ENCODE measurements around the gene PRKAR1A.

DNA sequence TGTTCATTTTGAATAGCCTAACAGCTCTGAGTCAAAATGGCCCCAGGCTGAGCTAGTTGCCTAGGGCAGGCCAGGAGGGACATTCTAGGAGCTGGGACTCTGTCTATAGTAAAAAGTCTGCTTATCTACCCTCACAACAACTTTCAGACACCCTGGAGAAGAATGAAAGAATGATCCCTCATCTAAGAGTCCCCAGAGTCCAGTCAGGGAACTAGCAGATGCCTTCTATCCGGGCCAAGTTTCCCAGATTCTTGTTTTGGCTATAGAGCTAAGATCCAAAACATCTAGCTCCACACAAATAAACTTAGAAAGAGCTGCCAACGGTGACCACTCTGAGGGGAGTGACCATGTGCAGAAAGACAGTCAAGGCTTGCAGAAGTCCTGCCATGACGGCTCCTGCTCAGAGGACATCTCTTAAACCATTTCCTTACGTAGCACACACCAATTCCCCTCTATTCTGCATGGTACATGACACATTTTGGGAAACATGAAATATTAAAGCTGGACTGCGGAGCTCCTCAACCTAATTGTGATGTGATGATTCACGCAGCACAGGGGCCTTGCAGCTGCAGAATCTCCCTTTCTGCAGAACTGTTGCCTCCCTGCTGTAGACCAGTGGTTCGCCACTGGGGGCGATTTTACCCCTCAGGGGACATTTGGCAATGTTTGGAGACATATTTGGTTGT lies 64.7 kb downstream of the PRKAR1A start:
- TF ChIP-seq, protein P1, sequence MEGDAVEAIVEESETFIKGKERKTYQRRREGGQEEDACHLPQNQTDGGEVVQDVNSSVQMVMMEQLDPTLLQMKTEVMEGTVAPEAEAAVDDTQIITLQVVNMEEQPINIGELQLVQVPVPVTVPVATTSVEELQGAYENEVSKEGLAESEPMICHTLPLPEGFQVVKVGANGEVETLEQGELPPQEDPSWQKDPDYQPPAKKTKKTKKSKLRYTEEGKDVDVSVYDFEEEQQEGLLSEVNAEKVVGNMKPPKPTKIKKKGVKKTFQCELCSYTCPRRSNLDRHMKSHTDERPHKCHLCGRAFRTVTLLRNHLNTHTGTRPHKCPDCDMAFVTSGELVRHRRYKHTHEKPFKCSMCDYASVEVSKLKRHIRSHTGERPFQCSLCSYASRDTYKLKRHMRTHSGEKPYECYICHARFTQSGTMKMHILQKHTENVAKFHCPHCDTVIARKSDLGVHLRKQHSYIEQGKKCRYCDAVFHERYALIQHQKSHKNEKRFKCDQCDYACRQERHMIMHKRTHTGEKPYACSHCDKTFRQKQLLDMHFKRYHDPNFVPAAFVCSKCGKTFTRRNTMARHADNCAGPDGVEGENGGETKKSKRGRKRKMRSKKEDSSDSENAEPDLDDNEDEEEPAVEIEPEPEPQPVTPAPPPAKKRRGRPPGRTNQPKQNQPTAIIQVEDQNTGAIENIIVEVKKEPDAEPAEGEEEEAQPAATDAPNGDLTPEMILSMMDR (IDR thresholded peaks at IDR 0.05): no peak
- TF ChIP-seq, protein P2, sequence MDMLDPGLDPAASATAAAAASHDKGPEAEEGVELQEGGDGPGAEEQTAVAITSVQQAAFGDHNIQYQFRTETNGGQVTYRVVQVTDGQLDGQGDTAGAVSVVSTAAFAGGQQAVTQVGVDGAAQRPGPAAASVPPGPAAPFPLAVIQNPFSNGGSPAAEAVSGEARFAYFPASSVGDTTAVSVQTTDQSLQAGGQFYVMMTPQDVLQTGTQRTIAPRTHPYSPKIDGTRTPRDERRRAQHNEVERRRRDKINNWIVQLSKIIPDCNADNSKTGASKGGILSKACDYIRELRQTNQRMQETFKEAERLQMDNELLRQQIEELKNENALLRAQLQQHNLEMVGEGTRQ (CRISPR knock-in tag; IDR thresholded peaks at IDR 0.05): no peak
- TF ChIP-seq ESRRA (CRISPR knock-in tag; IDR thresholded peaks at IDR 0.05; ENCODE audit: borderline replicate concordance) (no peak), CREB1 (CRISPR knock-in tag; IDR thresholded peaks at IDR 0.05) (no peak), TCF7 (CRISPR knock-in tag; IDR thresholded peaks at IDR 0.05; ENCODE audit: low read depth) (no peak), TEAD4 (CRISPR knock-in tag; IDR thresholded peaks at IDR 0.05) (no peak), FOXP1 (CRISPR knock-in tag; IDR thresholded peaks at IDR 0.05; ENCODE audit: borderline replicate concordance) (no peak), JAZF1 (CRISPR knock-in tag; IDR thresholded peaks at IDR 0.05) (no peak), ELF4 (CRISPR knock-in tag; IDR thresholded peaks at IDR 0.05; ENCODE audit: low read depth) (no peak), JUN (CRISPR knock-in tag; IDR thresholded peaks at IDR 0.05) (no peak), ZNF416 (CRISPR knock-in tag; IDR thresholded peaks at IDR 0.05) (no peak)
- TF ChIP-seq, protein P3, sequence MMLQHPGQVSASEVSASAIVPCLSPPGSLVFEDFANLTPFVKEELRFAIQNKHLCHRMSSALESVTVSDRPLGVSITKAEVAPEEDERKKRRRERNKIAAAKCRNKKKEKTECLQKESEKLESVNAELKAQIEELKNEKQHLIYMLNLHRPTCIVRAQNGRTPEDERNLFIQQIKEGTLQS (CRISPR knock-in tag; conservative IDR thresholded peaks at IDR 0.05): no peak
- TF ChIP-seq, protein P4, sequence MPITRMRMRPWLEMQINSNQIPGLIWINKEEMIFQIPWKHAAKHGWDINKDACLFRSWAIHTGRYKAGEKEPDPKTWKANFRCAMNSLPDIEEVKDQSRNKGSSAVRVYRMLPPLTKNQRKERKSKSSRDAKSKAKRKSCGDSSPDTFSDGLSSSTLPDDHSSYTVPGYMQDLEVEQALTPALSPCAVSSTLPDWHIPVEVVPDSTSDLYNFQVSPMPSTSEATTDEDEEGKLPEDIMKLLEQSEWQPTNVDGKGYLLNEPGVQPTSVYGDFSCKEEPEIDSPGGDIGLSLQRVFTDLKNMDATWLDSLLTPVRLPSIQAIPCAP (CRISPR knock-in tag; IDR thresholded peaks at IDR 0.05): no peak

All from WTC11 (cell line).